ENCODE results near the gene MGAT4B.

MGAT4B gene

GRCh38 chr5:179828756-179829421, 22.2 kb upstream of the MGAT4B start:
- no peaks in the 10 kb centered on the region for H3F3A ChIP-seq (ENCODE audit: insufficient read depth)
- H3K9ac ChIP-seq (ENCODE audit: low read length): no peak overlapping the region
- TF ChIP-seq EZH2phosphoT487 (conservative IDR thresholded peaks at IDR 0.05; ENCODE audit: low read length): no peak
- TF ChIP-seq CTCF (IDR thresholded peaks at IDR 0.05; ENCODE audit: insufficient read depth, low read length, poor library complexity, severe bottlenecking): no peak
- H3K4me3 ChIP-seq (ENCODE audit: insufficient read depth, low read length, poor library complexity, severe bottlenecking): no peak overlapping the region
- no peaks in the 10 kb centered on the region for H3K9me2 ChIP-seq (replicated peaks; ENCODE audit: insufficient read depth, low read length)
- H3K27ac ChIP-seq (ENCODE audit: low read depth, low read length): no peak overlapping the region
- no peaks in the 10 kb centered on the region; the same call in 1 of the 2 replicates for H3K36me3 ChIP-seq (ENCODE audit: low read length)
- H3K4me2 ChIP-seq (ENCODE audit: low read depth, low read length, poor library complexity, severe bottlenecking): no peak overlapping the region
- H3K9me3 ChIP-seq (ENCODE audit: insufficient read depth, low read length): no peaks in the 10 kb centered on the region
- H3K79me2 ChIP-seq (ENCODE audit: insufficient read depth, low read length): no peaks in the 10 kb centered on the region
- H2AFZ ChIP-seq (ENCODE audit: low read depth, low read length, severe bottlenecking): no peak overlapping the region
- no peaks in the 10 kb centered on the region for H4K20me1 ChIP-seq (ENCODE audit: low read depth, low read length)
- no peaks in the 10 kb centered on the region for H3K27me3 ChIP-seq (ENCODE audit: low read length)

- Histone ChIP-seq H3K9me2 (replicated peaks; ENCODE audit: insufficient read depth, low read length) (no peaks in the 10 kb centered on the region), H3K4me3 (ENCODE audit: insufficient read depth, low read length, poor library complexity, severe bottlenecking) (no peak overlapping the region), H3F3A (ENCODE audit: insufficient read depth) (no peaks in the 10 kb centered on the region), H3K36me3 (ENCODE audit: low read length) (no peaks in the 10 kb centered on the region; the same call in 1 of the 2 replicates), H3K9ac (ENCODE audit: low read length) (no peak overlapping the region), H3K27me3 (ENCODE audit: low read length) (no peaks in the 10 kb centered on the region), H3K79me2 (ENCODE audit: insufficient read depth, low read length) (peaks cover 2% of the 10 kb centered on the region), H3K4me2 (ENCODE audit: low read depth, low read length, poor library complexity, severe bottlenecking) (no peak overlapping the region), H3K9me3 (ENCODE audit: insufficient read depth, low read length) (no peaks in the 10 kb centered on the region), H3K27ac (ENCODE audit: low read depth, low read length) (no peak overlapping the region), H2AFZ (ENCODE audit: low read depth, low read length, severe bottlenecking) (no peak overlapping the region), H4K20me1 (ENCODE audit: low read depth, low read length) (no peaks in the 10 kb centered on the region)
- TF ChIP-seq CTCF (IDR thresholded peaks at IDR 0.05; ENCODE audit: insufficient read depth, low read length, poor library complexity, severe bottlenecking) (no peak), EZH2phosphoT487 (conservative IDR thresholded peaks at IDR 0.05; ENCODE audit: low read length) (no peak)
Observed at GRCh38 chr5:179827680-179828079, 21.0 kb upstream of the MGAT4B start.

- TF ChIP-seq EZH2phosphoT487 (conservative IDR thresholded peaks at IDR 0.05; ENCODE audit: low read length) (no peak), CTCF (IDR thresholded peaks at IDR 0.05; ENCODE audit: insufficient read depth, low read length, poor library complexity, severe bottlenecking) (no peak)
- Histone ChIP-seq H2AFZ (ENCODE audit: low read depth, low read length, severe bottlenecking) (no peak overlapping the region), H3F3A (ENCODE audit: insufficient read depth) (peaks cover 5% of the 10 kb centered on the region; the same call in 1 of the 2 replicates), H3K9me3 (ENCODE audit: insufficient read depth, low read length) (no peaks in the 10 kb centered on the region), H3K4me3 (ENCODE audit: insufficient read depth, low read length, poor library complexity, severe bottlenecking) (no peak overlapping the region), H3K4me2 (ENCODE audit: low read depth, low read length, poor library complexity, severe bottlenecking) (no peak overlapping the region), H3K9ac (ENCODE audit: low read length) (no peak overlapping the region), H3K36me3 (ENCODE audit: low read length) (no peaks in the 10 kb centered on the region; the same call in 1 of the 2 replicates), H3K27ac (ENCODE audit: low read depth, low read length) (no peak overlapping the region), H3K9me2 (replicated peaks; ENCODE audit: insufficient read depth, low read length) (no peaks in the 10 kb centered on the region), H4K20me1 (ENCODE audit: low read depth, low read length) (peaks cover 6% of the 10 kb centered on the region), H3K79me2 (ENCODE audit: insufficient read depth, low read length) (peaks cover 12% of the 10 kb centered on the region), H3K27me3 (ENCODE audit: low read length) (no peaks in the 10 kb centered on the region)
Observed at GRCh38 chr5:179825655-179826182, 19.1 kb upstream of the MGAT4B start.
